Measurements from ENCODE around the gene CD2. TPM values are rescaled to one million over a fixed set of nuclear protein-coding genes. Genes with fewer than 3 reads are reported as not detected.
A peak's percentile ranks its signal among the peaks of the same experiment; 100 is the strongest.

Gene CD2
- total and polyA plus RNA-seq, 8 donors: 1.7 to 14.3 (median 3.9) TPM; not detected in 1

- Histone ChIP-seq H3K4me3 (no peak overlapping the region), H3K27ac (peak overlapping the region in 3 of 5 donors; percentile 15 to 51 (median 25)), H3K36me3 (no peaks in the 10 kb centered on the region), H3K9me3 (peaks cover 0 to 9% (median 3%) of the 10 kb centered on the region in 4 donors), H3K27me3 (no peaks in the 10 kb centered on the region), H3K4me1 (peaks cover 0 to 11% (median 0%) of the 10 kb centered on the region in 4 donors)
- WGBS, 5 donors: 47 to 59% (median 51%) methylated on average over 4 of the region's 4 CpGs
- intact Hi-C loops (cut with DNase I; ENCODE audit: low total_unique reads): no loop called here
- no peak for TF ChIP-seq POLR2A (IDR thresholded peaks at IDR 0.05)
- TF ChIP-seq POLR2AphosphoS5 (IDR thresholded peaks at IDR 0.05): no peak
- no peak for TF ChIP-seq EP300 (IDR thresholded peaks at IDR 0.05)
- TF ChIP-seq CTCF (IDR thresholded peaks at IDR 0.05): no peak
- DNase-seq: peak in 1 of 2 donors; percentile 72
Observed at GRCh38 chr1:116763116-116763786, 9.0 kb downstream of the CD2 start.

GRCh38 chr1:116763787-116764465, 9.7 kb downstream of the CD2 start:
- TF ChIP-seq POLR2AphosphoS5 (IDR thresholded peaks at IDR 0.05): no peak
- TF ChIP-seq EP300 (IDR thresholded peaks at IDR 0.05): no peak
- peak in 2 of 7 experiments; percentile 34 to 45 for TF ChIP-seq CTCF (IDR thresholded peaks at IDR 0.05)
- TF ChIP-seq POLR2A (IDR thresholded peaks at IDR 0.05): no peak
- H3K27ac ChIP-seq: peak overlapping the region in 3 of 5 donors; percentile 15 to 51 (median 34)
- peaks cover 0 to 14% (median 0%) of the 10 kb centered on the region in 4 donors for H3K4me1 ChIP-seq
- H3K36me3 ChIP-seq: no peaks in the 10 kb centered on the region
- 61 to 72% (median 68%) methylated on average over 11 of the region's 11 CpGs for WGBS, 5 donors
- DNase-seq: peak; percentile 37 to 44
- peaks cover 0 to 9% (median 3%) of the 10 kb centered on the region in 4 donors for H3K9me3 ChIP-seq
- H3K4me3 ChIP-seq: no peak overlapping the region
- intact Hi-C loops (cut with DNase I; ENCODE audit: low total_unique reads): no loop called here
- no peaks in the 10 kb centered on the region for H3K27me3 ChIP-seq

GRCh38 chr1:116764466-116764898, 10.3 kb downstream of the CD2 start:
- no peak overlapping the region for H3K4me3 ChIP-seq
- DNase-seq: no peak
- intact Hi-C loops (cut with DNase I; ENCODE audit: low total_unique reads): no loop called here
- H3K27me3 ChIP-seq: no peaks in the 10 kb centered on the region
- H3K9me3 ChIP-seq: peaks cover 0 to 9% (median 3%) of the 10 kb centered on the region in 4 donors
- WGBS, 5 donors: 84 to 93% (median 89%) methylated on average over 5 of the region's 5 CpGs
- peak overlapping the region in 4 of 5 donors; percentile 15 to 51 (median 27) for H3K27ac ChIP-seq
- TF ChIP-seq POLR2A (IDR thresholded peaks at IDR 0.05): no peak
- TF ChIP-seq EP300 (IDR thresholded peaks at IDR 0.05): no peak
- TF ChIP-seq POLR2AphosphoS5 (IDR thresholded peaks at IDR 0.05): no peak
- no peak for TF ChIP-seq CTCF (IDR thresholded peaks at IDR 0.05)
- H3K4me1 ChIP-seq: peaks cover 0 to 18% (median 0%) of the 10 kb centered on the region in 4 donors
- H3K36me3 ChIP-seq: no peaks in the 10 kb centered on the region

GRCh38 chr1:116764906-116765862, 11.0 kb downstream of the CD2 start:
- 84 to 94% (median 92%) methylated on average over 13 to 15 of the region's 15 CpGs for WGBS, 5 donors
- TF ChIP-seq POLR2AphosphoS5 (IDR thresholded peaks at IDR 0.05) (no peak), POLR2A (IDR thresholded peaks at IDR 0.05) (no peak), CTCF (IDR thresholded peaks at IDR 0.05) (no peak), EP300 (IDR thresholded peaks at IDR 0.05) (no peak)
- intact Hi-C loops (cut with DNase I; ENCODE audit: low total_unique reads): no loop called here
- Histone ChIP-seq H3K9me3 (peaks cover 0 to 9% (median 3%) of the 10 kb centered on the region in 4 donors), H3K36me3 (no peaks in the 10 kb centered on the region), H3K27me3 (no peaks in the 10 kb centered on the region), H3K27ac (peak overlapping the region in 4 of 5 donors; percentile 10 to 51 (median 18)), H3K4me1 (peaks cover 0 to 18% (median 0%) of the 10 kb centered on the region in 4 donors), H3K4me3 (no peak overlapping the region)
- DNase-seq: no peak

All from stomach (tissue), 9 donors.